ENCODE data around the gene FCER2.

FCER2 gene

GRCh38 chr19:7742991-7743390 is 41.1 kb upstream of the FCER2 start:
- Histone ChIP-seq H3K27me3 (ENCODE audit: low read length) (no peaks in the 10 kb centered on the region), H2AFZ (ENCODE audit: low read depth, low read length, severe bottlenecking) (no peak overlapping the region), H3K9ac (ENCODE audit: low read length) (no peak overlapping the region), H3F3A (ENCODE audit: insufficient read depth) (no peaks in the 10 kb centered on the region), H3K4me2 (ENCODE audit: low read depth, low read length, poor library complexity, severe bottlenecking) (no peak overlapping the region), H3K4me3 (ENCODE audit: insufficient read depth, low read length, poor library complexity, severe bottlenecking) (no peak overlapping the region), H4K20me1 (ENCODE audit: low read depth, low read length) (no peaks in the 10 kb centered on the region), H3K36me3 (ENCODE audit: low read length) (no peaks in the 10 kb centered on the region), H3K9me3 (ENCODE audit: insufficient read depth, low read length) (no peaks in the 10 kb centered on the region), H3K27ac (ENCODE audit: low read depth, low read length) (no peak overlapping the region), H3K79me2 (ENCODE audit: insufficient read depth, low read length) (no peaks in the 10 kb centered on the region), H3K9me2 (replicated peaks; ENCODE audit: insufficient read depth, low read length) (no peaks in the 10 kb centered on the region)
- no peak for TF ChIP-seq CTCF (IDR thresholded peaks at IDR 0.05; ENCODE audit: insufficient read depth, low read length, poor library complexity, severe bottlenecking)
- TF ChIP-seq EZH2phosphoT487 (conservative IDR thresholded peaks at IDR 0.05; ENCODE audit: low read length), result no peak

GRCh38 chr19:7742575-7742974 is 40.6 kb upstream of the FCER2 start:
- Histone ChIP-seq H3K27me3 (ENCODE audit: low read length) (no peaks in the 10 kb centered on the region), H3K79me2 (ENCODE audit: insufficient read depth, low read length) (no peaks in the 10 kb centered on the region), H3K4me3 (ENCODE audit: insufficient read depth, low read length, poor library complexity, severe bottlenecking) (no peak overlapping the region), H3K36me3 (ENCODE audit: low read length) (no peaks in the 10 kb centered on the region), H2AFZ (ENCODE audit: low read depth, low read length, severe bottlenecking) (no peak overlapping the region), H3F3A (ENCODE audit: insufficient read depth) (no peaks in the 10 kb centered on the region), H3K9ac (ENCODE audit: low read length) (no peak overlapping the region), H3K9me3 (ENCODE audit: insufficient read depth, low read length) (no peaks in the 10 kb centered on the region), H3K27ac (ENCODE audit: low read depth, low read length) (no peak overlapping the region), H4K20me1 (ENCODE audit: low read depth, low read length) (no peaks in the 10 kb centered on the region), H3K9me2 (replicated peaks; ENCODE audit: insufficient read depth, low read length) (no peaks in the 10 kb centered on the region), H3K4me2 (ENCODE audit: low read depth, low read length, poor library complexity, severe bottlenecking) (no peak overlapping the region)
- no peak for TF ChIP-seq EZH2phosphoT487 (conservative IDR thresholded peaks at IDR 0.05; ENCODE audit: low read length)
- no peak for TF ChIP-seq CTCF (IDR thresholded peaks at IDR 0.05; ENCODE audit: insufficient read depth, low read length, poor library complexity, severe bottlenecking)

GRCh38 chr19:7740682-7741054 is 38.7 kb upstream of the FCER2 start:
- H3F3A ChIP-seq (ENCODE audit: insufficient read depth), result no peaks in the 10 kb centered on the region
- no peak overlapping the region for H3K4me3 ChIP-seq (ENCODE audit: insufficient read depth, low read length, poor library complexity, severe bottlenecking)
- TF ChIP-seq CTCF (IDR thresholded peaks at IDR 0.05; ENCODE audit: insufficient read depth, low read length, poor library complexity, severe bottlenecking) (no peak), EZH2phosphoT487 (conservative IDR thresholded peaks at IDR 0.05; ENCODE audit: low read length) (no peak)
- H3K27me3 ChIP-seq (ENCODE audit: low read length), result no peaks in the 10 kb centered on the region
- no peaks in the 10 kb centered on the region for H3K36me3 ChIP-seq (ENCODE audit: low read length)
- H2AFZ ChIP-seq (ENCODE audit: low read depth, low read length, severe bottlenecking), result no peak overlapping the region
- H3K9me3 ChIP-seq (ENCODE audit: insufficient read depth, low read length), result no peaks in the 10 kb centered on the region
- no peak overlapping the region for H3K9ac ChIP-seq (ENCODE audit: low read length)
- H3K9me2 ChIP-seq (replicated peaks; ENCODE audit: insufficient read depth, low read length), result no peaks in the 10 kb centered on the region
- H3K27ac ChIP-seq (ENCODE audit: low read depth, low read length), result no peak overlapping the region
- no peak overlapping the region for H3K4me2 ChIP-seq (ENCODE audit: low read depth, low read length, poor library complexity, severe bottlenecking)
- H3K79me2 ChIP-seq (ENCODE audit: insufficient read depth, low read length), result no peaks in the 10 kb centered on the region
- H4K20me1 ChIP-seq (ENCODE audit: low read depth, low read length), result no peaks in the 10 kb centered on the region

Measured in SU-DHL-6 (cell line).